H1 (cell line): ENCODE measurements around the gene PTPN12. TPM values are rescaled to one million over a fixed set of nuclear protein-coding genes. Genes with fewer than 3 reads are reported as not detected.

Experiments
- CTCF ChIA-PET: fragments of 300-600 bp; sonication (Branson Sonifier 250); formaldehyde crosslinking; loops from one replicate; lab custom pipeline; 2021; ENCODE audit not compliant: partially characterized antibody; lab: Charles Lee
- POLR2A ChIA-PET: fragments of 300-600 bp; sonication (Branson Sonifier 250); formaldehyde crosslinking; loops from one replicate; lab custom pipeline; 2021; ENCODE audit warnings: inconsistent platforms; ENCODE audit not compliant: partially characterized antibody; lab: Charles Lee
- DNase-seq, 2 experiments: peaks; one replicate each; pipeline versions ENCODE4 v3.0.0 to v3.0.0-alpha.2; 2010 to 2022; ENCODE audit warnings: low spot score in 2 of 2, low read depth in 1 of 2, mixed read lengths in 1 of 2
- FAIRE-seq: peaks from 2 replicates; lab custom pipeline; 2011; peaks lifted over from hg19 to GRCh38; lab: Jason Lieb, UNC
- H2AFZ ChIP-seq: 2 replicates; pipeline ENCODE4 v1.8.1; 2012; ENCODE audit warnings: low read length, inconsistent platforms
- H2AK5ac ChIP-seq: 2 replicates; pipeline ENCODE4 v1.6.1; 2013; ENCODE audit warnings: low read depth, low read length
- H2BK120ac ChIP-seq: replicated peaks from 2 replicates; pipeline ENCODE3; 2013; ENCODE audit warnings: low read depth, low read length, inconsistent platforms
- H2BK12ac ChIP-seq: 2 replicates; pipeline ENCODE4 v1.6.1; 2013; ENCODE audit warnings: low read depth, low read length
- H2BK15ac ChIP-seq: 2 replicates; pipeline ENCODE4 v1.6.1; 2013; ENCODE audit warnings: low read length
- H2BK20ac ChIP-seq: 2 replicates; pipeline ENCODE4 v1.6.1; 2013; ENCODE audit warnings: low read length
- H2BK5ac ChIP-seq: 2 replicates; pipeline ENCODE4 v1.6.1; 2013; ENCODE audit warnings: low read depth, low read length
- H3K14ac ChIP-seq: 2 replicates; pipeline ENCODE4 v1.6.1; 2013; ENCODE audit warnings: inconsistent platforms; ENCODE audit not compliant: insufficient read length
- H3K18ac ChIP-seq: 2 replicates; pipeline ENCODE4 v1.6.1; 2013; ENCODE audit warnings: low read length; ENCODE audit errors: extremely low read depth
- H3K23ac ChIP-seq: 2 replicates; pipeline ENCODE4 v1.6.1; 2013; ENCODE audit warnings: inconsistent platforms; ENCODE audit not compliant: insufficient read length
- H3K23me2 ChIP-seq: 2 replicates; pipeline ENCODE4 v1.6.1; 2013; ENCODE audit warnings: low read depth, low read length
- H3K27ac ChIP-seq: 2 replicates; pipeline ENCODE4 v1.6.1; 2011; ENCODE audit warnings: low read depth, low read length, inconsistent platforms
- H3K27me3 ChIP-seq, 4 experiments: replicated peaks in 1 of 4; 1 replicate in 1 of 4; 2 replicates in 3 of 4; pipeline versions ENCODE4 v1.6.1 to v1.8.1; 2011 to 2013; ENCODE audit warnings: low read length in 3 of 4, mild to moderate bottlenecking in 3 of 4, inconsistent platforms in 2 of 4, mixed read lengths in 2 of 4, moderate library complexity in 1 of 4; ENCODE audit not compliant: control insufficient read depth in 3 of 4, insufficient read depth in 3 of 4; ENCODE audit errors: extremely low read depth in 1 of 4
- H3K36me3 ChIP-seq, 4 experiments: 2 replicates each; pipeline versions ENCODE4 v1.6.1 to v1.8.1; 2011 to 2013; ENCODE audit warnings: mild to moderate bottlenecking in 4 of 4, low read length in 3 of 4, moderate library complexity in 2 of 4, control low read depth in 1 of 4, inconsistent platforms in 1 of 4; ENCODE audit not compliant: insufficient read depth in 4 of 4, control insufficient read depth in 2 of 4
- H3K4ac ChIP-seq: replicated peaks from 2 replicates; pipeline ENCODE3; 2013; ENCODE audit warnings: low read length, low read depth, mixed read lengths, inconsistent platforms; ENCODE audit not compliant: insufficient read length
- H3K4me1 ChIP-seq, 4 experiments: replicated peaks in 1 of 4; 1 replicate in 1 of 4; 2 replicates in 3 of 4; pipeline versions ENCODE4 v1.6.1 to v1.8.1; 2011 to 2013; ENCODE audit warnings: low read length in 3 of 4, inconsistent platforms in 2 of 4, mixed read lengths in 1 of 4; ENCODE audit not compliant: insufficient read depth in 4 of 4, control insufficient read depth in 3 of 4
- H3K4me2 ChIP-seq, 2 experiments: 2 replicates each; pipeline versions ENCODE4 v1.6.1 to v1.8.1; 2011 to 2013; ENCODE audit warnings: low read depth in 2 of 2, low read length in 2 of 2, control low read depth in 1 of 2, inconsistent platforms in 1 of 2, mild to moderate bottlenecking in 1 of 2; ENCODE audit not compliant: insufficient read depth in 1 of 2
- H3K4me3 ChIP-seq, 4 experiments: fragments of 200-600, 300-600 bp in 1 of 4; sonication (generic), shearing (Covaris generic), sonication (Bioruptor Twin) in 1 of 4; 2 replicates each; pipeline versions ENCODE4 v1.5.1 to v1.8.1; 2011 to 2016; ENCODE audit warnings: low read length in 4 of 4, low read depth in 3 of 4, control low read depth in 2 of 4, inconsistent platforms in 2 of 4, mild to moderate bottlenecking in 2 of 4, mixed read lengths in 1 of 4, moderate library complexity in 1 of 4; ENCODE audit not compliant: insufficient read depth in 2 of 4; ENCODE audit errors: extremely low read depth in 1 of 4
- H3K56ac ChIP-seq: replicated peaks from 2 replicates; pipeline ENCODE3; 2013; ENCODE audit warnings: low read depth, mild to moderate bottlenecking, mixed read lengths, low read length, inconsistent platforms; ENCODE audit not compliant: insufficient read length
- H3K79me1 ChIP-seq: 2 replicates; pipeline ENCODE4 v1.6.1; 2013; ENCODE audit warnings: low read depth, low read length, control low read depth
- H3K79me2 ChIP-seq, 2 experiments: 2 replicates each; pipeline versions ENCODE4 v1.6.1 to v1.8.1; 2012 to 2013; ENCODE audit warnings: low read length in 2 of 2, mild to moderate bottlenecking in 2 of 2, inconsistent platforms in 1 of 2; ENCODE audit not compliant: insufficient read depth in 2 of 2, control insufficient read depth in 1 of 2
- H3K9ac ChIP-seq, 4 experiments: replicated peaks in 1 of 4; 1 replicate in 1 of 4; 2 replicates in 3 of 4; pipeline versions ENCODE4 v1.6.1 to v1.8.1; 2011 to 2013; ENCODE audit warnings: low read depth in 3 of 4, low read length in 3 of 4, control low read depth in 2 of 4, mild to moderate bottlenecking in 2 of 4, moderate library complexity in 2 of 4, inconsistent platforms in 1 of 4; ENCODE audit errors: extremely low read depth in 1 of 4
- H3K9me3 ChIP-seq, 2 experiments: 2 replicates each; pipeline versions ENCODE4 v1.6.1 to v1.8.1; 2012 to 2013; ENCODE audit warnings: mild to moderate bottlenecking in 2 of 2, moderate library complexity in 2 of 2, control low read depth in 1 of 2, inconsistent platforms in 1 of 2, low read depth in 1 of 2, low read length in 1 of 2, mixed read lengths in 1 of 2; ENCODE audit not compliant: insufficient read depth in 2 of 2
- H4K20me1 ChIP-seq, 2 experiments: replicated peaks in 1 of 2; 2 replicates each; pipeline versions ENCODE3 to v1.8.1; 2011 to 2013; ENCODE audit warnings: inconsistent platforms in 2 of 2, low read length in 2 of 2, mild to moderate bottlenecking in 1 of 2; ENCODE audit not compliant: insufficient read depth in 2 of 2, control insufficient read depth in 1 of 2
- H4K5ac ChIP-seq: 2 replicates; pipeline ENCODE4 v1.6.1; 2013; ENCODE audit warnings: low read length, low read depth, mixed read lengths, inconsistent platforms; ENCODE audit not compliant: insufficient read length
- H4K8ac ChIP-seq: 2 replicates; pipeline ENCODE4 v1.8.0; 2013; ENCODE audit warnings: mild to moderate bottlenecking, moderate library complexity, low read length, inconsistent platforms; ENCODE audit not compliant: insufficient read depth; ENCODE audit errors: extremely low read depth
- H4K91ac ChIP-seq: replicated peaks from 2 replicates; pipeline ENCODE3; 2013; ENCODE audit warnings: low read length, mixed read lengths, inconsistent platforms; ENCODE audit not compliant: insufficient read length
- CHD2 ChIP-seq: IDR thresholded peaks from 2 replicates; pipeline ENCODE4 v1.6.1; 2012; ENCODE audit warnings: low read length, improper control_type of control experiment
- CREB1 ChIP-seq: IDR thresholded peaks from 2 replicates; pipeline ENCODE4 v1.6.1; 2012; ENCODE audit warnings: inconsistent platforms
- EGR1 ChIP-seq: IDR thresholded peaks from 2 replicates; pipeline ENCODE4 v1.6.1; 2011; ENCODE audit warnings: low read depth, low read length, borderline replicate concordance
- EZH2 ChIP-seq: fragments of 200-600 bp; sonication (generic); IDR thresholded peaks from 2 replicates; pipeline ENCODE4 v1.7.1; 2012; ENCODE audit warnings: low read depth, mild to moderate bottlenecking, moderate library complexity, low read length, inconsistent platforms; ENCODE audit not compliant: severe bottlenecking
- JUN ChIP-seq: IDR thresholded peaks from 2 replicates; pipeline ENCODE4 v1.6.1; 2011; ENCODE audit warnings: low read depth, mild to moderate bottlenecking, improper control_type of control experiment, low read length
- JUND ChIP-seq: IDR thresholded peaks from 2 replicates; pipeline ENCODE4 v1.6.1; 2011; ENCODE audit warnings: mild to moderate bottlenecking, improper control_type of control experiment, low read length
- POLR2A ChIP-seq, 2 experiments: IDR thresholded peaks; 1 replicate in 1 of 2; 2 replicates in 1 of 2; pipeline ENCODE4 v1.6.1; 2011; ENCODE audit warnings: low read depth in 2 of 2, low read length in 2 of 2, mild to moderate bottlenecking in 2 of 2; ENCODE audit errors: control extremely low read depth in 1 of 2
- RAD21 ChIP-seq, 2 experiments: IDR thresholded peaks in 1 of 2; conservative IDR thresholded peaks in 1 of 2; 2 replicates each; pipeline ENCODE4 v1.6.1; 2011; ENCODE audit warnings: low read depth in 2 of 2, low read length in 2 of 2, improper control_type of control experiment in 1 of 2, inconsistent platforms in 1 of 2, mild to moderate bottlenecking in 1 of 2, moderate library complexity in 1 of 2
- RNF2 ChIP-seq: fragments of 200-900, 300-1000 bp; sonication (generic); IDR thresholded peaks from 2 replicates; pipeline ENCODE4 v1.7.1; 2016; ENCODE audit warnings: borderline replicate concordance, low read depth, mild to moderate bottlenecking, antibody characterized with exemption, low read length; ENCODE audit not compliant: poor library complexity, severe bottlenecking; ENCODE audit errors: missing control alignments
- ZNF274 ChIP-seq: IDR thresholded peaks from 2 replicates; pipeline ENCODE4 v1.7.0; 2012; ENCODE audit warnings: low read length, borderline replicate concordance; ENCODE audit errors: extremely low read depth
- WGBS, 2 experiments: shearing (Covaris generic) in 1 of 2; methylation state at CpG; one replicate each; pipeline versions ENCODE4 v1.1.6 to v1.1.7; 2013 to 2015; ENCODE audit warnings: low lambda C conversion rate in 2 of 2, mixed read lengths in 2 of 2, inconsistent platforms in 1 of 2, low coverage in 1 of 2, missing lambda C conversion rate in 1 of 2; ENCODE audit not compliant: insufficient replicate concordance in 2 of 2, insufficient coverage in 1 of 2, insufficient read length in 1 of 2; ENCODE audit errors: extremely low coverage in 1 of 2, missing lambda C conversion rate in 1 of 2; 5-methylcytosine and 5-hydroxymethylcytosine counted together
- polyA plus RNA-seq, 7 experiments: library from polyadenylated mRNA; depleted of rRNA in 3 of 7; stranded (reverse) in 5 of 7; unstranded in 2 of 7; fragments of >200 nt in 5 of 7; fragments of 200-250 nt in 2 of 7; gene quantifications; 1 replicate in 5 of 7; 2 replicates in 1 of 7; 4 replicates in 1 of 7; pipeline versions ENCODE4 v1.2.1 to v1.2.3, GENCODE V29; 2011 to 2013; ENCODE audit warnings: missing spikeins in 2 of 7, mixed read lengths in 2 of 7
- total RNA-seq: library from RNA; stranded (reverse); fragmentation: NEBNext Ultra II Directional; extraction: Animal tissue kit (Norgen Biotek cat#: 25700); gene quantifications from 2 replicates; pipeline ENCODE4 v1.2.1, GENCODE V29; 2021
- TF ChIP-seq, protein P1 (sequence below): IDR thresholded peaks from 2 replicates; pipeline ENCODE4 v1.6.1; 2012; ENCODE audit warnings: inconsistent platforms
- TF ChIP-seq, protein P2 (sequence below): IDR thresholded peaks from 2 replicates; pipeline ENCODE4 v1.6.1; 2011; ENCODE audit warnings: low read length, improper control_type of control experiment

The PTPN12 gene
- total and polyA plus RNA-seq, 2 of the 8 experiments (the other 6 are each of a cell fraction or from before 2014, with no cell fraction given) = 39.7 to 132 TPM

DNA sequence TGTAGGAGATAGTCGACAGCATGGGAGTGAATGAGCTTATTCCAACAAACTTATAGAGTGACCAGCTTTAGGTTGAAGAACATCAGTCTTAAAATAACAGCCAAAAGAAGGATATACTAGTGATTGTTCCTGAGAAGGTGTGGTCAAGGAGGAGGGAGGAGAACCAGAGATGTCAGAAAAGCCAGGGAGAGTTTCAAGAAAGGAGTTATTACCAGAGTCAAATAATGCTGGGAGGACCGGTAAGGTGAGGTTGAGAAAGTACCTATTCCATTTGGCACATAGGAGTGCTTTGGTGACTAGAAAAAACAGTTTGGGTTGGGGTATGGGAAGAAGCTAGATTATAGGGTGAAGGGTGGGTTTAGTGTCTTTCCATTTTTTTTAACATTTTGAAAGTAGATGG is 5.8 kb downstream of the PTPN12 start:
- peaks cover 0 to 3% (median 2%) of the 10 kb centered on the region in 4 experiments; a peak in 3 of 7 replicates for H3K4me1 ChIP-seq
- H4K8ac ChIP-seq = no peak overlapping the region
- no peaks in the 10 kb centered on the region for H3K79me1 ChIP-seq
- H3K27me3 ChIP-seq = no peaks in the 10 kb centered on the region
- no peaks in the 10 kb centered on the region for H3K23me2 ChIP-seq
- peaks cover 41 to 98% of the 10 kb centered on the region in 2 experiments for H3K79me2 ChIP-seq
- no peak overlapping the region for H3K27ac ChIP-seq
- DNase-seq (no peak), FAIRE-seq (no peak)
- ChIA-PET POLR2A (interaction anchor here (0.7 to 1.9 kb wide), 5 partner anchors 8 to 223 kb away, joined by 3 to 6 read pairs (median 4); no protein-coding TSS in a partner anchor), CTCF (interaction anchor here (1.4 kb wide), 1 partner anchor 20 kb away, joined by 3 read pairs; no protein-coding TSS in a partner anchor)
- H3K4ac ChIP-seq = no peak overlapping the region
- no peak overlapping the region for H3K18ac ChIP-seq
- H2BK12ac ChIP-seq = no peak overlapping the region
- H2BK15ac ChIP-seq = no peak overlapping the region
- 94% methylated on average over 2 of the region's 2 CpGs; no CpG with 5 or more reads in 1 of the 2 experiments for WGBS, 2 experiments
- H3K4me2 ChIP-seq = no peak overlapping the region
- no peak overlapping the region for H3K56ac ChIP-seq
- no peak for TF ChIP-seq JUN
- no peak for TF ChIP-seq CREB1
- no peak for TF ChIP-seq POLR2A (IDR thresholded peaks at IDR 0.05; ENCODE audit: control extremely low read depth in 1 of 2, low read depth in 2 of 2, low read length in 2 of 2)
- no peak for TF ChIP-seq ZNF274
- no peak for TF ChIP-seq CHD2
- TF ChIP-seq, protein P1, sequence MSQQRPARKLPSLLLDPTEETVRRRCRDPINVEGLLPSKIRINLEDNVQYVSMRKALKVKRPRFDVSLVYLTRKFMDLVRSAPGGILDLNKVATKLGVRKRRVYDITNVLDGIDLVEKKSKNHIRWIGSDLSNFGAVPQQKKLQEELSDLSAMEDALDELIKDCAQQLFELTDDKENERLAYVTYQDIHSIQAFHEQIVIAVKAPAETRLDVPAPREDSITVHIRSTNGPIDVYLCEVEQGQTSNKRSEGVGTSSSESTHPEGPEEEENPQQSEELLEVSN = no peak
- TF ChIP-seq, protein P2, sequence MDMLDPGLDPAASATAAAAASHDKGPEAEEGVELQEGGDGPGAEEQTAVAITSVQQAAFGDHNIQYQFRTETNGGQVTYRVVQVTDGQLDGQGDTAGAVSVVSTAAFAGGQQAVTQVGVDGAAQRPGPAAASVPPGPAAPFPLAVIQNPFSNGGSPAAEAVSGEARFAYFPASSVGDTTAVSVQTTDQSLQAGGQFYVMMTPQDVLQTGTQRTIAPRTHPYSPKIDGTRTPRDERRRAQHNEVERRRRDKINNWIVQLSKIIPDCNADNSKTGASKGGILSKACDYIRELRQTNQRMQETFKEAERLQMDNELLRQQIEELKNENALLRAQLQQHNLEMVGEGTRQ = no peak
- no peak for TF ChIP-seq RAD21 (IDR thresholded peaks at IDR 0.05 in 1 of 2, conservative IDR thresholded peaks at IDR 0.05 in 1 of 2; ENCODE audit: low read depth in 2 of 2, low read length in 2 of 2)
- TF ChIP-seq EZH2 = no peak
- TF ChIP-seq JUND = no peak
- no peak for TF ChIP-seq RNF2
- no peak for TF ChIP-seq EGR1
- no peak overlapping the region for H3K4me3 ChIP-seq
- H2AK5ac ChIP-seq = no peak overlapping the region
- peaks cover 26 to 33% of the 10 kb centered on the region in 2 experiments for H4K20me1 ChIP-seq
- H3K14ac ChIP-seq = no peak overlapping the region
- no peak overlapping the region for H2BK20ac ChIP-seq
- H3K9me3 ChIP-seq = no peaks in the 10 kb centered on the region
- H3K23ac ChIP-seq = no peak overlapping the region
- no peaks in the 10 kb centered on the region for H3K36me3 ChIP-seq
- no peak overlapping the region for H4K91ac ChIP-seq
- H2BK120ac ChIP-seq = no peak overlapping the region
- H3K9ac ChIP-seq = no peak overlapping the region
- H2BK5ac ChIP-seq = no peak overlapping the region
- H2AFZ ChIP-seq = no peak overlapping the region
- no peak overlapping the region for H4K5ac ChIP-seq
